Calu3 (cell line): ENCODE measurements around the gene NR0B1. TPM values are rescaled to one million over a fixed set of nuclear protein-coding genes. Genes with fewer than 3 reads are reported as not detected.

Source experiments
- BruUV-seq: library from RNA; stranded (reverse); fragments of 400-500 nt; replicated peaks from 2 replicates; lab custom pipeline; 2021; lab: Mats Ljungman, UMichigan
- CTCF ChIA-PET: fragments of 300-600 bp; sonication (Branson Sonifier 250); formaldehyde crosslinking; loops from one replicate; lab custom pipeline; 2022; ENCODE audit warnings: antibody characterized with exemption; lab: Charles Lee
- DNase-seq: peaks from one replicate; pipeline ENCODE4 v3.0.0; 2022
- H3K27ac Mint-ChIP-seq: one replicate; pipeline ENCODE4 v1.8.0; 2022; ENCODE audit warnings: mixed read lengths; ENCODE audit not compliant: unreplicated experiment
- H3K27me3 Mint-ChIP-seq: one replicate; pipeline ENCODE4 v1.8.0; 2022; ENCODE audit warnings: mixed read lengths; ENCODE audit not compliant: unreplicated experiment
- H3K36me3 Mint-ChIP-seq: one replicate; pipeline ENCODE4 v1.8.0; 2022; ENCODE audit warnings: mild to moderate bottlenecking, moderate library complexity, mixed read lengths; ENCODE audit not compliant: insufficient read depth, unreplicated experiment
- H3K4me1 Mint-ChIP-seq: one replicate; pipeline ENCODE4 v1.8.0; 2022; ENCODE audit warnings: mild to moderate bottlenecking, low read depth, mixed read lengths; ENCODE audit not compliant: unreplicated experiment
- H3K4me3 Mint-ChIP-seq: one replicate; pipeline ENCODE4 v1.8.0; 2022; ENCODE audit warnings: mild to moderate bottlenecking, low read depth, moderate library complexity, mixed read lengths; ENCODE audit not compliant: unreplicated experiment
- H3K9me3 Mint-ChIP-seq: one replicate; pipeline ENCODE4 v1.8.0; 2022; ENCODE audit warnings: low read depth, mixed read lengths; ENCODE audit not compliant: unreplicated experiment
- CTCF ChIP-seq: fragments of 200-600 bp; IDR thresholded peaks from one replicate; pipeline ENCODE4 v1.8.0; 2022; ENCODE audit warnings: antibody characterized with exemption; ENCODE audit not compliant: unreplicated experiment
- intact Hi-C: fragments of 100-400 bp; cut with micrococcal nuclease; formaldehyde crosslinking; loops from one replicate; pipeline ENCODE4 v1.10.0; 2022; ENCODE audit not compliant: unreplicated experiment
- total RNA-seq: library from RNA; stranded (reverse); gene quantifications from 2 replicates; pipeline ENCODE4 v1.2.3, GENCODE V29; 2022

Gene NR0B1
- total RNA-seq, 1 experiment from 2014 or later: not detected

GRCh38 chrX:30310429-30311206, 1.4 kb upstream of the NR0B1 start:
- no peaks in the 10 kb centered on the region for H3K9me3 Mint-ChIP-seq
- H3K27me3 Mint-ChIP-seq: no peaks in the 10 kb centered on the region
- H3K4me1 Mint-ChIP-seq: no peaks in the 10 kb centered on the region
- DNase-seq: no peak
- TF ChIP-seq CTCF: no peak
- CTCF ChIA-PET: no interaction called here
- no peaks in the 10 kb centered on the region for H3K36me3 Mint-ChIP-seq
- no TSS peak for BruUV-seq
- intact Hi-C loops: no loop called here
- no peak overlapping the region for H3K4me3 Mint-ChIP-seq
- H3K27ac Mint-ChIP-seq: no peak overlapping the region

- H3K9me3 Mint-ChIP-seq: no peaks in the 10 kb centered on the region
- H3K4me3 Mint-ChIP-seq: no peak overlapping the region
- no peak for DNase-seq
- H3K36me3 Mint-ChIP-seq: no peaks in the 10 kb centered on the region
- H3K4me1 Mint-ChIP-seq: no peaks in the 10 kb centered on the region
- no peak for TF ChIP-seq CTCF
- intact Hi-C loops: no loop called here
- no peaks in the 10 kb centered on the region for H3K27me3 Mint-ChIP-seq
- no TSS peak for BruUV-seq
- no peak overlapping the region for H3K27ac Mint-ChIP-seq
- CTCF ChIA-PET: no interaction called here
Measured at GRCh38 chrX:30308263-30309138, 689 bp downstream of the NR0B1 start.

GRCh38 chrX:30307466-30307865, 1.7 kb downstream of the NR0B1 start:
- H3K36me3 Mint-ChIP-seq: no peaks in the 10 kb centered on the region
- no peak for DNase-seq
- TF ChIP-seq CTCF: no peak
- H3K27ac Mint-ChIP-seq: no peak overlapping the region
- no TSS peak for BruUV-seq
- CTCF ChIA-PET: no interaction called here
- H3K4me1 Mint-ChIP-seq: no peaks in the 10 kb centered on the region
- intact Hi-C loops: no loop called here
- H3K27me3 Mint-ChIP-seq: no peaks in the 10 kb centered on the region
- H3K4me3 Mint-ChIP-seq: no peak overlapping the region
- H3K9me3 Mint-ChIP-seq: no peaks in the 10 kb centered on the region

GRCh38 chrX:30304866-30305265, 4.3 kb downstream of the NR0B1 start:
- Mint-ChIP-seq H3K27ac (no peak overlapping the region), H3K9me3 (no peaks in the 10 kb centered on the region), H3K36me3 (no peaks in the 10 kb centered on the region), H3K4me1 (no peaks in the 10 kb centered on the region), H3K4me3 (no peak overlapping the region), H3K27me3 (no peaks in the 10 kb centered on the region)
- no peak for DNase-seq
- no peak for TF ChIP-seq CTCF
- CTCF ChIA-PET: no interaction called here
- intact Hi-C loops: no loop called here
- BruUV-seq: no TSS peak
